Measurements from ENCODE around the gene LIAS. TPM values are rescaled to one million over a fixed set of nuclear protein-coding genes. Genes with fewer than 3 reads are reported as not detected.

LIAS gene
- total and polyA plus RNA-seq, 2 experiments from 2014 or later, result 16.3 to 19.0 TPM

DNA sequence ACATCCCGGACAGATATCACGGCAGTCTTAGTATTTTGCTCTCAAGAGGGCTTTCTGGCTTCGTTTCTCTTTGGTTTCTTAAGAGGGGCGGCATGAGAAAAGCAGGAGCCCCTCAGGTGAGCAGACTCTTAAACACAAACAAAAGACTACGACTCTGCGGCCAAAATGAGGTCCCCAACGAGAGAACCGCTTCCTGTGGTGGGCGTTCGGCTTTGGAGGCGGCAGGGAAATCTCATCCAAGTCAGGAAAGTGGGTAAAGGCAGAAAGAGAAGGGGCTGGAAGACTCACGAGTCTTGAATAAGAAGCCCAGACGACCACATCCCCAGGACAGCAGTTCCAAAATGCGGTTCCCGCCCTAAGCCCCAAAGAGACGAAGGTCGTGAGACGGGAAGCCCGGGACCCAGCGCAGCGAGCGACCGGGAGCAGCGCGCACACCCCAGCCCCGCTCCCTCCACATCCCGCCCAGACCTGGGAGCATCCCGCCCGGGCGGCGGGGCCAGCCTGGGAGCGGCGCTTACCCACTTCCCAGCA is 68.0 kb downstream of the LIAS start:
- H3K4me1 ChIP-seq (ENCODE audit: low read depth), result no peaks in the 10 kb centered on the region
- H3K27me3 ChIP-seq, result no peaks in the 10 kb centered on the region
- no peak for DNase-seq (ENCODE audit: low read depth in 1 of 2, low spot score in 1 of 2)
- no peaks in the 10 kb centered on the region for H3K9me3 ChIP-seq (ENCODE audit: low read depth)
- peak overlapping the region; percentile 96 for H3K27ac ChIP-seq
- TF ChIP-seq, protein P1, sequence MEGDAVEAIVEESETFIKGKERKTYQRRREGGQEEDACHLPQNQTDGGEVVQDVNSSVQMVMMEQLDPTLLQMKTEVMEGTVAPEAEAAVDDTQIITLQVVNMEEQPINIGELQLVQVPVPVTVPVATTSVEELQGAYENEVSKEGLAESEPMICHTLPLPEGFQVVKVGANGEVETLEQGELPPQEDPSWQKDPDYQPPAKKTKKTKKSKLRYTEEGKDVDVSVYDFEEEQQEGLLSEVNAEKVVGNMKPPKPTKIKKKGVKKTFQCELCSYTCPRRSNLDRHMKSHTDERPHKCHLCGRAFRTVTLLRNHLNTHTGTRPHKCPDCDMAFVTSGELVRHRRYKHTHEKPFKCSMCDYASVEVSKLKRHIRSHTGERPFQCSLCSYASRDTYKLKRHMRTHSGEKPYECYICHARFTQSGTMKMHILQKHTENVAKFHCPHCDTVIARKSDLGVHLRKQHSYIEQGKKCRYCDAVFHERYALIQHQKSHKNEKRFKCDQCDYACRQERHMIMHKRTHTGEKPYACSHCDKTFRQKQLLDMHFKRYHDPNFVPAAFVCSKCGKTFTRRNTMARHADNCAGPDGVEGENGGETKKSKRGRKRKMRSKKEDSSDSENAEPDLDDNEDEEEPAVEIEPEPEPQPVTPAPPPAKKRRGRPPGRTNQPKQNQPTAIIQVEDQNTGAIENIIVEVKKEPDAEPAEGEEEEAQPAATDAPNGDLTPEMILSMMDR (IDR thresholded peaks at IDR 0.05; ENCODE audit: low read depth, low read length), result no peak
- H3K4me3 ChIP-seq, result peak overlapping the region; percentile 73
- peaks cover 2% of the 10 kb centered on the region for H3K36me3 ChIP-seq

DNA sequence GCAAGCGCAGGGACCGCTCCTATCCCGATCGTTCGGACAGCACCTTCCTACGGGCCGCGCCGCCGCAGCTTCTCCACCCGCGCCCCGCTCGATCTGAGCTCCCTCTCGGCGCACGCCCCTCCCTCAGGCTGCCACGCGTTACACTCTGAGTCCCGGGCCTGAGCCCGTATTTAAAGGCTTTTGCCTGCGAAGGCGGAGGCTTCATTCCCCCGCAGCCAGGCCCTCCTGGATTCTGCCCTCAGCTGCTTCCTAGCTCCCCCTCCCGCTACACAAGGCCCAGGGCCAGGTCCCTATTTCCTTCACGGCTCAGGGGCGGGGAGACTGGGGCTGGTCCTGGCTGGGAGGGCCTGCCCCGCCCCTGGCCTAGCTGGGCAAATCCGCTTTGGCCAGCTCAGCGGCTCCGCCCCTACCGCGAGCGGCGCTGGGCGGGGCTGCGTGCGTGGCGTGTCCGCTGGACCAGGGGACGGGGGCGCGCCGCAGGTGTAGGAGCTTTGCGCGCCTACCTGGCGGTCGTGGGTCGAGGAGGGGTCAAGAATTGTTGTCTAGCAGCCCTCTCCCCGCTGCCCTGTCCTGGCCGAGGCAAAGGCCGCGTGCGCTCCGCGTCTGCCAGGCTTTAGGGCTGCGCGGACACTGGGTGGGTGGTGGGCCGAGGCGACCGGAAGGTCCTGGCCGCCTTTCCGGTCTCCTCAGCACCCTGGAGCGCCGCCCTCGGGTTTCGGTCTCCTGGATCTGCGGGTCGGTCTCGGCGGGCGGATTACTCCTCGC is 68.6 kb downstream of the LIAS start, which contains the start of gene UGDH:
Gene UGDH, minus strand, starts transcription at position 144 of the 765 bp plus-strand sequence. CDS start 5,927 bp downstream, outside the sequence.
- DNase-seq (ENCODE audit: low read depth in 1 of 2, low spot score in 1 of 2), result peak; percentile 97 to 99
- Histone ChIP-seq H3K27ac (peak within 1 kb of the TSS; percentile 96), H3K9me3 (ENCODE audit: low read depth) (no peaks in the 10 kb centered on the region), H3K36me3 (peaks cover 4% of the 10 kb centered on the region), H3K4me1 (ENCODE audit: low read depth) (no peaks in the 10 kb centered on the region), H3K4me3 (peak within 1 kb of the TSS; percentile 73), H3K27me3 (no peaks in the 10 kb centered on the region)
- TF ChIP-seq, protein P1 (IDR thresholded peaks at IDR 0.05; ENCODE audit: low read depth, low read length), result peak; percentile 5

DNA sequence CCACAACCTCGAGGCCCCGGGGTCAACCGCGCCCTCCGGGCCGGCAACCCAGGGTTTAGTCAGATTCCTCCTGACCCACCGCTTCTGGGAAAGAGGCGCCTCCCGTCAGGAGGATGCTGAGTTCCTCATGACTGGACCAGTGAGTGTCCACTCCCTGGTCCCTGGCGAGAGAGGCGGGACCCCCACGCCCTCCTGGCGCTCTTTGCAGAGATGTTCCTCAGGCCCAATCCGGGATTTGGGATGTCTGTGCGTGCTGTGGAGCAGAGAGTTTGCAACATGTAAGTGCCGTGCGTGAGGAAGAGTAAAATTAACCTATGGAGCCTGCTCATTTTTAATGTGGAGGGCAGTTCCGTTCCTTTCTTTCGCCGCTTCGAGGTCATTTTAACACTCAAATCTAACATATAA is 69.2 kb downstream of the LIAS start:
- TF ChIP-seq, protein P1 (IDR thresholded peaks at IDR 0.05; ENCODE audit: low read depth, low read length), result no peak
- Histone ChIP-seq H3K27me3 (no peaks in the 10 kb centered on the region), H3K36me3 (peaks cover 4% of the 10 kb centered on the region), H3K27ac (peak overlapping the region; percentile 96), H3K4me1 (ENCODE audit: low read depth) (no peaks in the 10 kb centered on the region), H3K9me3 (ENCODE audit: low read depth) (no peaks in the 10 kb centered on the region), H3K4me3 (peak overlapping the region; percentile 73)
- peak in 1 of 2 donors; percentile 84 for DNase-seq (ENCODE audit: low read depth in 1 of 2, low spot score in 1 of 2)

Other genes starting within 250 kb of the LIAS start
- gene RFC1, start 92.7 kb upstream of the LIAS start, total RNA-seq, result 24.7 and 29.5 TPM in 2 replicates
- gene RFC1, start 92.7 kb upstream of the LIAS start, polyA plus RNA-seq, result 21.5 and 24.2 TPM in 2 replicates
- gene KLB, start 52.1 kb upstream of the LIAS start, total RNA-seq, result not detected in 2 replicates
- gene KLB, start 52.1 kb upstream of the LIAS start, polyA plus RNA-seq, result 0.12 TPM in 1 of 2 replicates, not detected in the other
- 1,988 and 4,130 TPM in 2 replicates for gene RPL9, start 134 bp upstream of the LIAS start, total RNA-seq
- 431 and 515 TPM in 2 replicates for gene RPL9, start 134 bp upstream of the LIAS start, polyA plus RNA-seq
- gene UGDH, start 68.4 kb downstream of the LIAS start, total RNA-seq, result 26.1 and 51.2 TPM in 2 replicates
- 69.2 and 85.6 TPM in 2 replicates for gene UGDH, start 68.4 kb downstream of the LIAS start, polyA plus RNA-seq
- gene SMIM14, start 179.8 kb downstream of the LIAS start, total RNA-seq, result 4.5 and 5.2 TPM in 2 replicates
- gene SMIM14, start 179.8 kb downstream of the LIAS start, polyA plus RNA-seq, result 35.9 and 48.8 TPM in 2 replicates
- 12.5 and 52.5 TPM in 2 replicates for gene UBE2K, start 239.1 kb downstream of the LIAS start, total RNA-seq
- gene UBE2K, start 239.1 kb downstream of the LIAS start, polyA plus RNA-seq, result 52.0 and 71.6 TPM in 2 replicates

Measured in cardiac muscle cell (in vitro differentiated cells and primary cell).